ENCODE results near the gene SLC24A3.

SLC24A3 gene

GRCh38 chr20:19599200-19599599 lies 386.8 kb downstream of the SLC24A3 start:
- ATAC-seq, result no peak
- no peak for TF ChIP-seq TCF4 (CRISPR knock-in tag; IDR thresholded peaks at IDR 0.05; ENCODE audit: borderline replicate concordance)
- no peak for TF ChIP-seq PATZ1 (CRISPR knock-in tag; IDR thresholded peaks at IDR 0.05; ENCODE audit: borderline replicate concordance)
- TF ChIP-seq ZFP3 (CRISPR knock-in tag; IDR thresholded peaks at IDR 0.05), result no peak
- no peak for TF ChIP-seq ZNF8 (CRISPR knock-in tag; IDR thresholded peaks at IDR 0.05)
- TF ChIP-seq RARB (CRISPR knock-in tag; IDR thresholded peaks at IDR 0.05), result no peak
- TF ChIP-seq ZNF70 (CRISPR knock-in tag; IDR thresholded peaks at IDR 0.05), result no peak
- TF ChIP-seq ARNTL (CRISPR knock-in tag; IDR thresholded peaks at IDR 0.05; ENCODE audit: borderline replicate concordance, low read depth), result no peak
- TF ChIP-seq CREB5 (CRISPR knock-in tag; IDR thresholded peaks at IDR 0.05; ENCODE audit: low read depth), result no peak
- no peak for TF ChIP-seq BACH2 (CRISPR knock-in tag; IDR thresholded peaks at IDR 0.05; ENCODE audit: borderline replicate concordance)
- no peak for TF ChIP-seq CSDC2 (CRISPR knock-in tag; IDR thresholded peaks at IDR 0.05)

GRCh38 chr20:19600042-19600441 lies 387.6 kb downstream of the SLC24A3 start:
- TF ChIP-seq ZFP3 (CRISPR knock-in tag; IDR thresholded peaks at IDR 0.05) (no peak), PPARA (CRISPR knock-in tag; IDR thresholded peaks at IDR 0.05; ENCODE audit: borderline replicate concordance) (no peak), RARB (CRISPR knock-in tag; IDR thresholded peaks at IDR 0.05) (no peak), SNAI2 (CRISPR knock-in tag; IDR thresholded peaks at IDR 0.05) (no peak), POU6F1 (CRISPR knock-in tag; IDR thresholded peaks at IDR 0.05; ENCODE audit: borderline replicate concordance, low read depth) (no peak), ARNTL (CRISPR knock-in tag; IDR thresholded peaks at IDR 0.05; ENCODE audit: borderline replicate concordance, low read depth) (no peak), ISL1 (CRISPR knock-in tag; IDR thresholded peaks at IDR 0.05) (no peak), TCF4 (CRISPR knock-in tag; IDR thresholded peaks at IDR 0.05; ENCODE audit: borderline replicate concordance) (no peak), ZFP30 (CRISPR knock-in tag; IDR thresholded peaks at IDR 0.05) (no peak)
- ATAC-seq, result no peak

- no peak for ATAC-seq
- TF ChIP-seq ISL1 (CRISPR knock-in tag; IDR thresholded peaks at IDR 0.05) (no peak), ZNF70 (CRISPR knock-in tag; IDR thresholded peaks at IDR 0.05) (no peak), POU6F1 (CRISPR knock-in tag; IDR thresholded peaks at IDR 0.05; ENCODE audit: borderline replicate concordance, low read depth) (no peak), TOX (CRISPR knock-in tag; IDR thresholded peaks at IDR 0.05; ENCODE audit: borderline replicate concordance) (no peak), ZFP30 (CRISPR knock-in tag; IDR thresholded peaks at IDR 0.05) (no peak), SNAI2 (CRISPR knock-in tag; IDR thresholded peaks at IDR 0.05) (no peak), CSRNP3 (CRISPR knock-in tag; IDR thresholded peaks at IDR 0.05) (no peak), TSHZ2 (CRISPR knock-in tag; IDR thresholded peaks at IDR 0.05) (no peak), PATZ1 (CRISPR knock-in tag; IDR thresholded peaks at IDR 0.05; ENCODE audit: borderline replicate concordance) (no peak), ZNF565 (CRISPR knock-in tag; conservative IDR thresholded peaks at IDR 0.05; ENCODE audit: low read depth) (no peak), BACH2 (CRISPR knock-in tag; IDR thresholded peaks at IDR 0.05; ENCODE audit: borderline replicate concordance) (no peak), ESRRG (CRISPR knock-in tag; IDR thresholded peaks at IDR 0.05) (no peak), ARNTL (CRISPR knock-in tag; IDR thresholded peaks at IDR 0.05; ENCODE audit: borderline replicate concordance, low read depth) (no peak), CSDC2 (CRISPR knock-in tag; IDR thresholded peaks at IDR 0.05) (no peak), TCF4 (CRISPR knock-in tag; IDR thresholded peaks at IDR 0.05; ENCODE audit: borderline replicate concordance) (no peak), RARB (CRISPR knock-in tag; IDR thresholded peaks at IDR 0.05) (no peak), PPARA (CRISPR knock-in tag; IDR thresholded peaks at IDR 0.05; ENCODE audit: borderline replicate concordance) (no peak)
Observed at GRCh38 chr20:19601126-19601810, 388.8 kb downstream of the SLC24A3 start.
